ENCODE data around the gene CCR7. TPM values are rescaled to one million over a fixed set of nuclear protein-coding genes. Genes with fewer than 3 reads are reported as not detected.

CCR7 gene
- total RNA-seq, 2 donors from 2014 or later, result 311 to 371 TPM

DNA sequence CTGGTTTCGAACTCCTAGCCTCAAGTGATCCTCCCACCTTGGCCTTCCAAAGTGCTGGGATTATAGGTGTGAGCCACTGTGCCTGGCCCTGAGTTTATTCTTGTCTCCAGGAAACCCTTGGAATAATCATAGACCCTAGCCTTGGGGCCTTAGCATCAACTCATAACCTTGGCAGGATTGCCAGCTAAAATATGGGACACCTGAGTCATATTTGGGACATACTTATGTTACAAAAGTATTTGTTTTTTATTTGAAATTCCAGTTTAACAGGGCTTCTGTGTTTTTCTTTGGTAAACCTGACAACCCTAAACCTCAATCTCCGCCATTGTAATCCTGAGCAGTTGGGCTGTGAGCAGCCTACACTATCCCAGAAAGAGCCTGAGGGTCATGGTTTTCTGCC, 35.3 kb downstream of the CCR7 start:
- DNase-seq (no peak), ATAC-seq (replicated peaks in 1 of 2) (no peak)
- peak overlapping the region; percentile 16 for H3K27ac Mint-ChIP-seq
- H3K27me3 Mint-ChIP-seq (ENCODE audit: low read depth), result no peaks in the 10 kb centered on the region
- H3K9me3 Mint-ChIP-seq, result peaks cover 4% of the 10 kb centered on the region in 2 donors
- peaks cover 7 to 22% of the 10 kb centered on the region in 2 donors for H3K36me3 Mint-ChIP-seq (ENCODE audit: insufficient read depth in 2 of 2)
- H3K4me3 Mint-ChIP-seq, result peak overlapping the region; percentile 91 to 97
- peaks cover 67% of the 10 kb centered on the region for H3K4me1 Mint-ChIP-seq (ENCODE audit: low read depth)

DNA sequence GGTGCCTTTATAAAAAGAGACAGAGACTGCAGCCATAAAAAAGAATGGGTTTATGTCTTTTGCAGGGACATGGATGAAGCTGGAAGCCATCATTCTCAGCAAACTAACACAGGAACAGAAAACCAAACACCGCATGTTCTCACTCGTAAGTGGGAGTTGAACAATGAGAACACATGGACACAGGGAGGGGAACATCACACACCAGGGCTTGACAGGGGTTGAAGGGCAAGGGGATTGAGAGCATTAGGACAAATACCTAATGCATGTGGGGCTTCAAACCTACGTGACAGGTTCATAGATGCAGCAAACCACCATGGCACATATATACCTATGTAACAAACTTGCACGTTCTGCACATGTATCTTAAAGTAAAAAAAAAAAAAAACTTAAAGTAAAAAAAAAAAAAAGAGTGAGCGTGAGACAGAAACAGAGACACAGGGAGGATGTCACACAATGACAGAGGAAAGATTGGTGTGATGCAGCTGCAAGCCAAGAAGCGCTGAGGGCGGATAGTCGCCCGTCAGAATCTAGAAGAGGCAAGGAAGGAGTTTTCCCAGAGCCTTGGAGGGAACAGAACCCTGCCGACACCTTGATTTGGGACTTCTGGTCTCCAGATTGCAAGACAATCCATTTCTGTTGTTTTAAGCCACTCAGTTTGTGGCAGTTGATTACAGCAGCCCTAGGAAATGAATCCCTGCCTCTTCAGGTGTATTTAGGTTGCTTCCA, 36.4 kb downstream of the CCR7 start:
- DNase-seq (no peak), ATAC-seq (replicated peaks in 1 of 2) (no peak)
- H3K4me3 Mint-ChIP-seq, result peak overlapping the region; percentile 54 to 66
- H3K36me3 Mint-ChIP-seq (ENCODE audit: insufficient read depth in 2 of 2), result peaks cover 17 to 30% of the 10 kb centered on the region in 2 donors
- peaks cover 56% of the 10 kb centered on the region for H3K4me1 Mint-ChIP-seq (ENCODE audit: low read depth)
- peak overlapping the region; percentile 70 for H3K27ac Mint-ChIP-seq
- H3K9me3 Mint-ChIP-seq, result peaks cover 8 to 9% of the 10 kb centered on the region in 2 donors
- no peaks in the 10 kb centered on the region for H3K27me3 Mint-ChIP-seq (ENCODE audit: low read depth)

DNA sequence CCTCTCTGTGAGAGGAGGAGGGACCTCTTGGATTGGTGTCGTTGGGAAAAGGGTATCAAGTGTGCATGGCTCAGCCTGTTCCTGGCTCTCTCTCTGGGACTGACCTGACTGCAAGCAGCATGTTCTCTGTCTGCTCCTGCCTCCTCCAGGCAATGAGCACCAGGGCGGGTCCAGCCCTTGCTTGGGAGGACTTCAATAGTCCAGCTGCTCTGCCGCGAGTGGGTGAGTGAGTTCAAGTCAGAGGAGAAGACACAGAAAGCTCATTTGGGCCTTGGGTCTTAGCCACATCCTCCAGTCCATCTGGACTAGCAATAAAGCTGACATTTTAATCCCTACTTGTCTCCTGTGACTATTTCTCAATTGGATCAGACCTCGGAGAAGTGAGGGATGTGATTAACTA, 38.6 kb downstream of the CCR7 start:
- H3K4me1 Mint-ChIP-seq (ENCODE audit: low read depth), result peaks cover 40% of the 10 kb centered on the region
- H3K27me3 Mint-ChIP-seq (ENCODE audit: low read depth), result no peaks in the 10 kb centered on the region
- no peak for ATAC-seq (replicated peaks in 1 of 2)

DNA sequence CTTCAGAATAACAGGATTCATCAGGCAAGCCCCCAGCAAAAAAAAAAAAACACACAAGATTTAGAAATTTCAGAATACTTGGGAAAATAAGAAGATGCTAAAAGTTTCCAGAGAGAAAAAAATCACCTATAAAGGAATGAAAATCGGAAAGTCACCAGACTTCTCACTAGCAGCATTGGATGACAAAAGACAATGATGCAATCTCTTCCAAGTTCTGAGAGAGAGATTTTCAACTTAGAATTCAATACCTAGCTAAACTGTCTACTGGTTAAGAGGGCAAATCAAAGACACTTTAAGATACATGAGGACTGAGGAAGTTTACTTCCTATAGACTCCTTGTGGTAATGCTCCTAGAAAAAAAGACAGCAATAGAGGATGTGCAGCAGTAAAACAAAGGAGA, 40.0 kb downstream of the CCR7 start:
- no peak for ATAC-seq (replicated peaks in 1 of 2)
- no peak for DNase-seq
- H3K4me3 Mint-ChIP-seq, result no peak overlapping the region
- H3K27ac Mint-ChIP-seq, result no peak overlapping the region
- peaks cover 36% of the 10 kb centered on the region for H3K4me1 Mint-ChIP-seq (ENCODE audit: low read depth)
- peaks cover 20 to 28% of the 10 kb centered on the region in 2 donors for H3K36me3 Mint-ChIP-seq (ENCODE audit: insufficient read depth in 2 of 2)
- no peaks in the 10 kb centered on the region for H3K27me3 Mint-ChIP-seq (ENCODE audit: low read depth)
- peaks cover 9 to 12% of the 10 kb centered on the region in 2 donors for H3K9me3 Mint-ChIP-seq

More for the DNA sequence above, 38.6 kb downstream of the CCR7 start:
- Mint-ChIP-seq H3K36me3 (ENCODE audit: insufficient read depth in 2 of 2) (peaks cover 20 to 29% of the 10 kb centered on the region in 2 donors), H3K27ac (no peak overlapping the region), H3K9me3 (peaks cover 9 to 12% of the 10 kb centered on the region in 2 donors), H3K4me3 (no peak overlapping the region)
- no peak for DNase-seq

DNA sequence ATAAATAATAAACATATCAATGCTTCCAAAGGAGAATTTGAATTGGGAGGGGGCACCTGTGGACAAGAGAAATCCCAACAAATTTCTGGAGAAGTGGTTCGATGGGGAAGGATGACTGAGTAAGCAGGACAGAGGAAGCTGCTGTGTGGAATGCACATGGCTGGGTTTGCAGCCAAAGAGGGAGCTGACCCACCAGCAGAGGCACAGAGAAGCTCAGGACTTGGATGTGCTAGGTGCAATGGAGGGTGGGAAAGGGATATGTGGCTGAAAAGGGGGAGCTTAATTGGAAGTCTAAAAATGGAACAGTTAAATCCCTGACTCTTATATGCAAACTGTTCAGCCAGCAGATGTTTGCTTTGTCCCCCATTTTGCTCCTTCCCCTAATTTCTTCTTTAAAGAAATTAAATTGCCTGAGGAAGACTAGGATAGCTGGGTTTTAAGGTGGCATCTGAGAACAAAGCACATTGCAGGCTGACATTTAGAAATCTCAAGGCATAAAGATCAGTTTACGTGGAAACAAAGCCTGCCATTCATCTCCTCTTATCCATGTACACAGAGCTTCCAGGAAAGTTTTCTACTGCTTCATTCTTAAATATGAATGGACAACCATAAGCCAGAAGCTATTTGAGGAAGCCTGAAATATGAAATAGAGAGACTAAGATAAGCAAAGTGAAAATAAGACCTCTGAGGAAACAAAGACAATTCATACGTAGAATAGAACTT, 40.9 kb downstream of the CCR7 start:
- H3K27ac Mint-ChIP-seq, result no peak overlapping the region
- H3K4me1 Mint-ChIP-seq (ENCODE audit: low read depth), result peaks cover 27% of the 10 kb centered on the region
- no peak for DNase-seq
- peaks cover 20 to 28% of the 10 kb centered on the region in 2 donors for H3K36me3 Mint-ChIP-seq (ENCODE audit: insufficient read depth in 2 of 2)
- no peak overlapping the region for H3K4me3 Mint-ChIP-seq
- no peak for ATAC-seq (replicated peaks in 1 of 2)
- no peaks in the 10 kb centered on the region for H3K27me3 Mint-ChIP-seq (ENCODE audit: low read depth)
- H3K9me3 Mint-ChIP-seq, result peaks cover 9 to 12% of the 10 kb centered on the region in 2 donors

DNA sequence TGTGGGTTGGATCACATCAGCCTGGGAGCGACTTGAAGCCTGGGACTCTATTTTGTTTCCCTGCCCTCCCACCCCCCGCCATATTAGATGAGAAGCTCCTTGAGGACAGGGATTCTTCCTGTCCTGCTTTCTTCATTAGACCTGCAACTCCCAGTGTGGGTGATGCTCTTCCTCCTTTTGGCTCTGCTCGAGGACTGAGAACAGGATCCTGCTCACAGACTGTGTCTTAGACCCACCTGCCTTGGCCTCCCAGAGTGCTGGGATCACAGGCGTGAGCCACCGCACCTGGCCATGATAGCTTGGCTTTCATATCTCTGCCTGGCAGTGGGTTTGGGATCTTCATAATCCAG, 42.3 kb downstream of the CCR7 start:
- no peak overlapping the region for H3K4me3 Mint-ChIP-seq
- peaks cover 23 to 28% of the 10 kb centered on the region in 2 donors for H3K36me3 Mint-ChIP-seq (ENCODE audit: insufficient read depth in 2 of 2)
- H3K4me1 Mint-ChIP-seq (ENCODE audit: low read depth), result peaks cover 31% of the 10 kb centered on the region
- no peak for ATAC-seq (replicated peaks in 1 of 2)
- peaks cover 9 to 12% of the 10 kb centered on the region in 2 donors for H3K9me3 Mint-ChIP-seq
- no peaks in the 10 kb centered on the region for H3K27me3 Mint-ChIP-seq (ENCODE audit: low read depth)
- no peak for DNase-seq
- no peak overlapping the region for H3K27ac Mint-ChIP-seq

DNA sequence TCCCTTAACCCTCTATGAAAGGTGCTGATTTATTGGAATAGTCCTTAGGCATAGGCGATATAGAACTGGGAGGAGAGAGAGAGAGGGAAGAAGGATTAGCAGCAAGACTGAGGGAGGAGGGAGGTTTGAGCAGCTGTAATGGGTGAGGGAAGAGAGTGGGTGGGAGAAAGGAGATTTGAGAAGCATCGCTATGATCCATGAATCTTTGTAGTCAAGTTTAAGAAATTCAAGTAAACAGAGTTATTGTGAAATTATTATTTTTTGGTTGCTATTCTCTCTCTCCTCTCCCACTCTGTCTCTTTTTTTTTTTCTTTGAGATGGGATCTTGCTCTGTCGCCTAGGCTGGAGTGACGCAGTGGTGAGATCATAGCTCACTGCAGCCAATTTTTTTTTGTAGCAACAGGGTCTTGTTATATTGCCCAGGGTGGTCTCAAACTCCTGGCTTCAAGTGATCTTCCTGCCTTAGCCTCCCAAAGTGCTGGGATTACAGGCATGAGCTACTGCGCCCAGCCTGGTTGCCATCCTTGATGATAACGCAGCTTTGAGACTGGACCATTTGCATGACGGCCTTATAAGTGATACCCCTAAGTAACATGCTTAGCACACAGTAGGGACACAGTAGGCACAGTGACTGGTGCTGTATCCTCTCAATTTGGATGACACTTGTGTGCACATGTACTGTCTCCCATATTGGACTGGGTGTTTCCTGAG, 42.9 kb downstream of the CCR7 start:
- H3K27ac Mint-ChIP-seq, result no peak overlapping the region
- no peak overlapping the region for H3K4me3 Mint-ChIP-seq
- peaks cover 23 to 28% of the 10 kb centered on the region in 2 donors for H3K36me3 Mint-ChIP-seq (ENCODE audit: insufficient read depth in 2 of 2)
- DNase-seq (no peak), ATAC-seq (replicated peaks in 1 of 2) (no peak)
- peaks cover 9 to 12% of the 10 kb centered on the region in 2 donors for H3K9me3 Mint-ChIP-seq
- H3K4me1 Mint-ChIP-seq (ENCODE audit: low read depth), result peaks cover 36% of the 10 kb centered on the region
- no peaks in the 10 kb centered on the region for H3K27me3 Mint-ChIP-seq (ENCODE audit: low read depth)

DNA sequence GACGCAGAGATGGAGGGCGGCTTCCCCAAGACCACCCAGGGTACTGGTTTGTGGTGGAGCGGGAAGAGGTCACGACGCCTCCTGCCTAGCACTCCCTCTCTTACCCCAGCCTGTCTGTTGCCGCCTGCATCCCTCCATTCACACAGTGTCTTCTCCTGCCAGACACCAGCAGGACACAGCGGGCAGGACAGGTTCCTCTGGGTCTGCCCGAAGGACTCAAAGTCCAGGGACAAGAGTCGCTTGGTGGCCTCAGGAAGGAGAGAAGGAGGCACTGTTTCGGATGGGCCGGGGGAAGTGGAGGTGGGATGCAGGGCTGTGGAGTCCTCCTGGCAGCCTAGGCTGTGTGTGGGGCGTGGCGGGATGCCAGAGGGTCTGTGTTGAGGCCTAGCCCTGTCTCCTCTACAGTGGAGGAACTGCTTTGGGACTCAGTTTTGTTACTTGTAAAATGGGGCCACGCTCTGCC, 44.2 kb downstream of the CCR7 start:
- DNase-seq, result no peak
- H3K4me3 Mint-ChIP-seq, result no peak overlapping the region
- peaks cover 9 to 13% of the 10 kb centered on the region in 2 donors for H3K9me3 Mint-ChIP-seq
- no peak for ATAC-seq (replicated peaks in 1 of 2)
- H3K27me3 Mint-ChIP-seq (ENCODE audit: low read depth), result no peaks in the 10 kb centered on the region
- H3K4me1 Mint-ChIP-seq (ENCODE audit: low read depth), result peaks cover 50% of the 10 kb centered on the region
- peaks cover 25 to 27% of the 10 kb centered on the region in 2 donors for H3K36me3 Mint-ChIP-seq (ENCODE audit: insufficient read depth in 2 of 2)
- H3K27ac Mint-ChIP-seq, result no peak overlapping the region

DNA sequence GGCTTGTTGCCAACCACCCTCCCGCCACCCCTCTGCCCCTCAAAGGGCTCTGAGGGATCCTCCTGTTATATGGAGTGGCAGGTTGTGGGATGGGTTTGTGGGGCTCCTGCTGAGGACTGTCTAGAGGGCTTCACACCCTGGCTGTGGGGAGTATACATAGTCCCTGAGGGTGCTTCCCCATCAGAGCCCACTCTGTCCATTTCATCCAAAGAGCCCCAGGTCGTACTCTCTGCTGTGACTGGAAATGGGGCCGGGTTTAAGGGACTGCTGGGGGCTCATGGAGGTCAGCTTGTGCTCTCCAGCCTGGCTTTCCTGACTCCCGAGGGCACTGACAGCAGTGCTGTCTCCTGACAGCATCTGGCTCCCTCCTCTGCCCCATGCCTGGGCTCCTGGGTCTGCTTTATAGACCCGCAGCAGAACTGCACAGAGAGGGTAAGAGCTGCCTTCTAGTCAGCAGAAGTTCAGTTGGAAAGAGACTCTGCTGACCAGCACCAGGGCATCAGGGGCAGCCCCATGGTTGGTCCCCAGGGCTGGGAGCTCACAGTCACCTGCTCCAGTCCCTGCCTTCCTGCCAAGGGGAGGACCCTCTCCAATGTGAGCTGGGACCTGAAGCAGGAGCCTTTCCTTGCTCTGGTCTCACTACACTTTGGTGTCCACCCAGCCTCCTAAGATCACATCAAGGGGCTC, 46.0 kb downstream of the CCR7 start:
- ATAC-seq (replicated peaks in 1 of 2) (no peak), DNase-seq (no peak)
- H3K9me3 Mint-ChIP-seq, result peaks cover 0 to 5% of the 10 kb centered on the region in 2 donors
- H3K4me3 Mint-ChIP-seq, result peak overlapping the region; percentile 43 to 79
- H3K27ac Mint-ChIP-seq, result peak overlapping the region; percentile 24
- H3K4me1 Mint-ChIP-seq (ENCODE audit: low read depth), result peaks cover 68% of the 10 kb centered on the region
- peaks cover 5% of the 10 kb centered on the region for H3K27me3 Mint-ChIP-seq (ENCODE audit: low read depth)
- peaks cover 13 to 15% of the 10 kb centered on the region in 2 donors for H3K36me3 Mint-ChIP-seq (ENCODE audit: insufficient read depth in 2 of 2)

DNA sequence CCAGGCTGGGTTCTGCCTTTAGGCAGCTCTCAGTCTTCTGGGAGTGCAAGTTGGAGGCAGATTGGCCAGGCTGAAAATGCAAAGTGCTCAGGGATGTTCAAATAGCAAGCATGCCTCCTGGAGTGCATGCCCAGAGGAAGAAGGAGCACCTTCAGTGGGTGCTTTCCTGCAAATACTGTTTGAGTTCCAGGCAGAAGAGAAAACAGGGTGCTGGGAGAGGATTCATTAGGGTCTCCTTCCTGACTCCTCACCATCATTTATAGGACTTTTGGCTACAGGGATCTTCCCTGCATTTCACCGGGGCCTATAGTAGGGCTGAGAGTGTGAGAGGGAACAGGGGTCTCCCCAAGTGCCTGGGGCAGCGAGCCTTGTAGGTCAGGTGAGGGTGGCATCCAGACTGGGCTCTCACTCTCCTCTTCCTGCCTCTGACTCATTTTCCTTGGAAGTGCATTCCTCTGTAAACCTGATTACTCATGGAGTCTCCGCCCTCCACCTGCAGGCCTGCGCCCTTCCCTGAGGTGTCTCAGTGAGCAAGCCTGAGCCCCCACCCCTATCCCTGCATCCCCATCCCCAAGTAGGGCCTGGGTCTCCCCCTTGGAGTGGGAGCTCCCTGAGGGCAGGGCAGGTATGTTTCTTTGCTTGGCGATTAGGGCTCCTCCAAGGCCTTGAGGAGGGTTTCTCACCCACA, 46.7 kb downstream of the CCR7 start:
- peaks cover 75% of the 10 kb centered on the region for H3K4me1 Mint-ChIP-seq (ENCODE audit: low read depth)

DNA sequence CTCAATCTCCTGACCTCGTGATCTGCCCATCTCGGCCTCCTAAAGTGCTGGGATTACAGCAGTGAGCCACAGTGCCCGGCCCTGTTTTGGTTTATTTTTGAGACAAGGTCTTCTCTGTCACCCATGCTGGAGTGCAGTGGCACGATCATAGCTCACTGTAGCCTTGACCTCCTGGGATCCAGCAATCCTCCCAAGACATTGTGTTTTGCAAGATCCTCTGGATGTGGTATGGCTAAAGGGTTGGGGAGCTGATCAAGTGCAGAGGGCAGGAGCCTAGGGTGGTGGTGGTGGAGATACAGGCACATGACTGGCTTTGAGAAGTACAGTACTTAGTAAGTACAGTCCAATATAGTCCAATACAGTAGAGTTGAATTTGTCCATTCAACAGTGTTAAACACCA, 47.3 kb downstream of the CCR7 start:
- peaks cover 12% of the 10 kb centered on the region for H3K27me3 Mint-ChIP-seq (ENCODE audit: low read depth)
- peaks cover 70% of the 10 kb centered on the region for H3K4me1 Mint-ChIP-seq (ENCODE audit: low read depth)
- peaks cover 4 to 8% of the 10 kb centered on the region in 2 donors for H3K36me3 Mint-ChIP-seq (ENCODE audit: insufficient read depth in 2 of 2)
- peaks cover 0 to 2% of the 10 kb centered on the region in 2 donors for H3K9me3 Mint-ChIP-seq
- no peak for DNase-seq
- no peak for ATAC-seq (replicated peaks in 1 of 2)
- no peak overlapping the region for H3K27ac Mint-ChIP-seq
- H3K4me3 Mint-ChIP-seq, result peak overlapping the region; percentile 73 to 79

More for the DNA sequence above, 46.7 kb downstream of the CCR7 start:
- ATAC-seq (replicated peaks in 1 of 2) (no peak), DNase-seq (no peak)
- Mint-ChIP-seq H3K9me3 (peaks cover 0 to 5% of the 10 kb centered on the region in 2 donors), H3K27me3 (ENCODE audit: low read depth) (peaks cover 12% of the 10 kb centered on the region), H3K36me3 (ENCODE audit: insufficient read depth in 2 of 2) (peaks cover 9 to 13% of the 10 kb centered on the region in 2 donors), H3K4me3 (peak overlapping the region; percentile 73 to 79), H3K27ac (no peak overlapping the region)

DNA sequence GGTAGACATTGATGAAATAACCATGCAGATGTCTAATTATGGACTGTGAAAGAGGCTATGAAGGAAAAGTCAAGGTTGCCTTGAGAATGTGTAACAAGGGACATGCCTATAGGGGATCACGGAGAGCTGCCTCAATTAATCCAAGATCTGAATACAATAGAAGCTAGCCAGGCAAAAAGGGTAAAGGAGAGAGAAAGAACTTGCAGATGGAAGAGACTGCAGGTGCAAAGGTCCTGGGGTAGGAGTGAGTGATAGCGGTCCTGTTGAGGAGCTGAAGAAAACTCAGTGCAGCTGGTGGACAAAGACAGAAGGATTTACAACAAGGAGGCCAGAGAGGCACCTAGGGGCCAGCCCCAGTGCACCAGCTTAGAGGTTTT, 48.0 kb downstream of the CCR7 start:
- Mint-ChIP-seq H3K27me3 (ENCODE audit: low read depth) (peaks cover 12% of the 10 kb centered on the region), H3K4me1 (ENCODE audit: low read depth) (peaks cover 70% of the 10 kb centered on the region), H3K4me3 (peak overlapping the region; percentile 79 to 81), H3K36me3 (ENCODE audit: insufficient read depth in 2 of 2) (peaks cover 4 to 8% of the 10 kb centered on the region in 2 donors), H3K27ac (peak overlapping the region; percentile 12), H3K9me3 (peaks cover 0 to 2% of the 10 kb centered on the region in 2 donors)
- no peak for DNase-seq
- no peak for ATAC-seq (replicated peaks in 1 of 2)

Measured in activated T-cell treated with anti-CD3 and anti-CD28 coated beads, Interleukin-2, amount 50 U/mL, for 72 hours (primary cell).